ENCODE measurements around the gene KIAA0232. TPM values are rescaled to one million over a fixed set of nuclear protein-coding genes. Genes with fewer than 3 reads are reported as not detected.

The KIAA0232 gene
- total and polyA plus RNA-seq, 10 of the 15 experiments (the other 5 are each of a cell fraction or from before 2014, with no cell fraction given), result 2.8 to 15.1 (median 10.8) TPM

DNA sequence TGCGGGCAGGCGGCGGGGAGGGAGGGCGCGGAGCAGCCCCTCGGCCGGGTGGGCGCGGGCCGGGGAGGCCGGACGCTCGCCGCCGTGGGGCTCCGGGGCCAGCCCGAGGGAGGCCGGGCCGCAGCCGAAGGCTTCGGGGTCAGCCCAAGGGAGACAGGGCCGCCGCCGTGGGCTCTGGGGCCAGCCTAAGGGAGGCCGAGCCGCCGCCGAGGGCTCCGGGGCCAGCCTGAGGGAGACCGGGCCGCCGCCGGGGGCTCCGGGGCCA is 251 bp downstream of the KIAA0232 start:
- Histone ChIP-seq H3K4me1 (ENCODE audit: control insufficient read depth, insufficient read depth, low read length) (peaks cover 7% of the 10 kb centered on the region; the same call in 1 of the 2 replicates), H3K4me3 (peak overlapping the region; percentile 84), H3K4me2 (ENCODE audit: control insufficient read depth, insufficient read depth) (peak overlapping the region; percentile 46; the same call in 1 of the 2 replicates), H3K79me2 (ENCODE audit: control insufficient read depth, insufficient read depth, low read length) (peaks cover 29% of the 10 kb centered on the region), H3K9me3 (replicated peaks; ENCODE audit: control insufficient read depth, insufficient read depth, low read length) (no peaks in the 10 kb centered on the region), H4K20me1 (ENCODE audit: control insufficient read depth, insufficient read depth) (no peaks in the 10 kb centered on the region), H3K27ac (ENCODE audit: control insufficient read depth, insufficient read depth) (peak overlapping the region; percentile 88), H3K9ac (ENCODE audit: control insufficient read depth, insufficient read depth, low read length) (peak overlapping the region; percentile 84), H3K27me3 (replicated peaks in 1 of 2; ENCODE audit: control insufficient read depth in 2 of 2, insufficient read depth in 2 of 2, low read length in 1 of 2) (no peaks in the 10 kb centered on the region), H2AFZ (ENCODE audit: control insufficient read depth, low read depth, low read length) (peak overlapping the region; percentile 45), H3K36me3 (ENCODE audit: control insufficient read depth in 2 of 2, insufficient read depth in 2 of 2, low read length in 1 of 2) (no peaks in the 10 kb centered on the region)
- DNase-seq (ENCODE audit: low read depth, low spot score) (no peak), ATAC-seq (peak; percentile 26), FAIRE-seq (no peak)
- TF ChIP-seq POLR2AphosphoS5 (IDR thresholded peaks at IDR 0.05; ENCODE audit: low read length) (0 out of 2 replicates have a peak, but pooled peaks have one; percentile 5), MEF2B (IDR thresholded peaks at IDR 0.05; ENCODE audit: partially characterized antibody, poor library complexity, severe bottlenecking) (no peak)
- ChIA-PET SMC1A (ENCODE audit: uncharacterized antibody, unreplicated experiment) (interaction anchor here (1.2 to 4.7 kb wide), 3 partner anchors 62 to 90 kb away, joined by 3 to 47 read pairs (median 21); no protein-coding TSS in a partner anchor), CTCF (interaction anchor here (1.4 to 19.6 kb wide), 2 partner anchors 11 to 90 kb away, joined by 3 to 300 read pairs; no protein-coding TSS in a partner anchor), POLR2A (interaction anchor here (1.0 to 1.3 kb wide), 2 partner anchors 90 to 93 kb away, joined by 3 read pairs; no protein-coding TSS in a partner anchor), RAD21 (ENCODE audit: unreplicated experiment) (interaction anchor here (1.1 to 6.1 kb wide), 5 partner anchors 43 to 142 kb away, joined by 3 to 32 read pairs (median 4); partner anchors contain the start of gene MRFAP1)
- no TSS peak for BruUV-seq (replicated peaks)
- WGBS (ENCODE audit: insufficient coverage, insufficient replicate concordance, low lambda C conversion rate, missing lambda C conversion rate), result under 1% methylated on average over 34 of the region's 34 CpGs
- in situ Hi-C loops (cut with MboI) (no loop called here), intact Hi-C loops (cut with micrococcal nuclease; ENCODE audit: unreplicated experiment) (loop anchor here (2.0 to 10.0 kb wide), 4 partner anchors 66 to 285 kb away; partner anchors contain the start of genes BLOC1S4 and GRPEL1)

DNA sequence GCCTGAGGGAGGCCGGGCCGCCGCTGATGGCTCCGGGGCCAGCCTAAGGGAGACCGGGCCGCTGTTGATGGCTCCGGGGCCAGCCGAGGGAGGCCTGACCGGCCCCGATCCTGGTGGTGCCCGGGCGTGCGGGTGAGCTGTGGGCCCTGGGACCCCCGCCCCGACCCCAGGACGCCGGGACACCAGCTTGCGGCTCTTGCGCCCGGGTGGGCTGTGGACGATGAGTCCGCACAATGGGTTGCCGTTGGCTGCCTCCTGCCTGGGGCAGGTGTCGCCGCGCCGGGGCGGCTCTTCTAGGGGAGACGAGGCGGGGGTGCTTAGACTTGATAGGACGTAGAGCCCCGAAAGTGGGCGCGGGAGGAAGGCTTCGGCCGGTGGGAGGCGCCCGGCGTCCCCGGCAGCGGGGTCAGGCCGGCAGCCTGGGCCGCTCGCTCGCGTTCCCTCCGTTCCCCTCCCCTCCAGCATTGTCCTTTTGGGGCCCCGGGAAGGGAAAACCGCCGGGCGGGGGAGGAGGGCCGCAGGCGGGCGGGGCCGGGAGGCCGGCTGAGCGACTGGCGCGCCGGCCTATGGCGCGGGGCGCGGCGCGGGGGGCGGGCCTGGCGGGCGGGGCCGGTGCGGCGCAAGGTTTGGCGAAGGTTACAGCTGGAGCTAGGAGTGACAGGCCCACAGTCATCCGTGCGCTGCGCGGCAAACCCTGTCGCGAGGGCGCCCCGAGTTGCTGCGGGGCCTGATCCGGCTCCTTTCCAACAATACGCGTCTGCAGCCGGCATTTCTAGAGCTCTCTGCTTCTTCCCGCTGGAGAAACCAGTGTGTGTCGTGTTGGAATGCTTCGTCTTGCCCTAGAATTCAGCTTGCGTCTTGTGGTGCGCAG is 819 bp downstream of the KIAA0232 start:
- no TSS peak for BruUV-seq (replicated peaks)
- peak overlapping the region; percentile 88 for H3K27ac ChIP-seq (ENCODE audit: control insufficient read depth, insufficient read depth)
- H3K4me2 ChIP-seq (ENCODE audit: control insufficient read depth, insufficient read depth), result peak overlapping the region; percentile 70
- peak; percentile 87 for ATAC-seq
- peak overlapping the region; percentile 61 for H2AFZ ChIP-seq (ENCODE audit: control insufficient read depth, low read depth, low read length)
- SMC1A ChIA-PET (ENCODE audit: uncharacterized antibody, unreplicated experiment), result interaction anchor here (0.6 to 4.7 kb wide), 13 partner anchors 8 to 108 kb away, joined by 3 to 47 read pairs (median 8); partner anchors contain the start of gene MRFAP1L1
- peak overlapping the region; percentile 84 for H3K9ac ChIP-seq (ENCODE audit: control insufficient read depth, insufficient read depth, low read length)
- 0 out of 2 replicates have a peak, but pooled peaks cover 6% of the 10 kb centered on the region for H3K4me1 ChIP-seq (ENCODE audit: control insufficient read depth, insufficient read depth, low read length)
- peak overlapping the region; percentile 89 for H3K4me3 ChIP-seq
- 3% methylated on average over 76 of the region's 91 CpGs for WGBS (ENCODE audit: insufficient coverage, insufficient replicate concordance, low lambda C conversion rate, missing lambda C conversion rate)
- CTCF ChIA-PET, result interaction anchor here (0.9 to 19.6 kb wide), 10 partner anchors 10 to 89 kb away, joined by 3 to 300 read pairs (median 4); no protein-coding TSS in a partner anchor
- RAD21 ChIA-PET (ENCODE audit: unreplicated experiment), result interaction anchor here (0.7 to 6.1 kb wide), 13 partner anchors 10 to 288 kb away, joined by 3 to 32 read pairs (median 4); partner anchors contain the start of gene MRFAP1
- H3K79me2 ChIP-seq (ENCODE audit: control insufficient read depth, insufficient read depth, low read length), result peaks cover 33% of the 10 kb centered on the region
- no peaks in the 10 kb centered on the region for H3K36me3 ChIP-seq (ENCODE audit: control insufficient read depth in 2 of 2, insufficient read depth in 2 of 2, low read length in 1 of 2)
- POLR2A ChIA-PET, result interaction anchor here (0.7 to 2.8 kb wide), 9 partner anchors 7 to 93 kb away, joined by 3 to 17 read pairs (median 3); partner anchors contain the start of gene MRFAP1L1
- H3K9me3 ChIP-seq (replicated peaks; ENCODE audit: control insufficient read depth, insufficient read depth, low read length), result no peaks in the 10 kb centered on the region
- H4K20me1 ChIP-seq (ENCODE audit: control insufficient read depth, insufficient read depth), result no peaks in the 10 kb centered on the region
- no peaks in the 10 kb centered on the region for H3K27me3 ChIP-seq (replicated peaks in 1 of 2; ENCODE audit: control insufficient read depth in 2 of 2, insufficient read depth in 2 of 2, low read length in 1 of 2)
- intact Hi-C loops (cut with micrococcal nuclease; ENCODE audit: unreplicated experiment), result loop anchor here (2.0 to 10.0 kb wide), 4 partner anchors 67 to 284 kb away; partner anchors contain the start of genes BLOC1S4 and GRPEL1
- FAIRE-seq, result peak; percentile 84
- peak; percentile 27 for DNase-seq (ENCODE audit: low read depth, low spot score)
- in situ Hi-C loops (cut with MboI), result no loop called here
- TF ChIP-seq SMC3 (IDR thresholded peaks at IDR 0.05; ENCODE audit: borderline replicate concordance, low read length), result peak; percentile 29; the same call in 1 of the 2 replicates
- TF ChIP-seq FOXM1 (IDR thresholded peaks at IDR 0.05; ENCODE audit: low read depth, low read length), result no peak
- no peak for TF ChIP-seq CEBPB (IDR thresholded peaks at IDR 0.05; ENCODE audit: borderline replicate concordance in 1 of 2, low read depth in 2 of 2, low read length in 2 of 2)
- 0 out of 4 replicates have a peak, but pooled peaks of 1 of the 2 experiments have one; percentile 31 for TF ChIP-seq BHLHE40 (IDR thresholded peaks at IDR 0.05; ENCODE audit: borderline replicate concordance in 1 of 2, low read depth in 2 of 2, low read length in 1 of 2)
- TF ChIP-seq, protein P1, sequence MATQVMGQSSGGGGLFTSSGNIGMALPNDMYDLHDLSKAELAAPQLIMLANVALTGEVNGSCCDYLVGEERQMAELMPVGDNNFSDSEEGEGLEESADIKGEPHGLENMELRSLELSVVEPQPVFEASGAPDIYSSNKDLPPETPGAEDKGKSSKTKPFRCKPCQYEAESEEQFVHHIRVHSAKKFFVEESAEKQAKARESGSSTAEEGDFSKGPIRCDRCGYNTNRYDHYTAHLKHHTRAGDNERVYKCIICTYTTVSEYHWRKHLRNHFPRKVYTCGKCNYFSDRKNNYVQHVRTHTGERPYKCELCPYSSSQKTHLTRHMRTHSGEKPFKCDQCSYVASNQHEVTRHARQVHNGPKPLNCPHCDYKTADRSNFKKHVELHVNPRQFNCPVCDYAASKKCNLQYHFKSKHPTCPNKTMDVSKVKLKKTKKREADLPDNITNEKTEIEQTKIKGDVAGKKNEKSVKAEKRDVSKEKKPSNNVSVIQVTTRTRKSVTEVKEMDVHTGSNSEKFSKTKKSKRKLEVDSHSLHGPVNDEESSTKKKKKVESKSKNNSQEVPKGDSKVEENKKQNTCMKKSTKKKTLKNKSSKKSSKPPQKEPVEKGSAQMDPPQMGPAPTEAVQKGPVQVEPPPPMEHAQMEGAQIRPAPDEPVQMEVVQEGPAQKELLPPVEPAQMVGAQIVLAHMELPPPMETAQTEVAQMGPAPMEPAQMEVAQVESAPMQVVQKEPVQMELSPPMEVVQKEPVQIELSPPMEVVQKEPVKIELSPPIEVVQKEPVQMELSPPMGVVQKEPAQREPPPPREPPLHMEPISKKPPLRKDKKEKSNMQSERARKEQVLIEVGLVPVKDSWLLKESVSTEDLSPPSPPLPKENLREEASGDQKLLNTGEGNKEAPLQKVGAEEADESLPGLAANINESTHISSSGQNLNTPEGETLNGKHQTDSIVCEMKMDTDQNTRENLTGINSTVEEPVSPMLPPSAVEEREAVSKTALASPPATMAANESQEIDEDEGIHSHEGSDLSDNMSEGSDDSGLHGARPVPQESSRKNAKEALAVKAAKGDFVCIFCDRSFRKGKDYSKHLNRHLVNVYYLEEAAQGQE (IDR thresholded peaks at IDR 0.05; ENCODE audit: low read depth, low read length), result no peak
- peak; percentile 80 for TF ChIP-seq NFYB (IDR thresholded peaks at IDR 0.05; ENCODE audit: insufficient read depth, low read depth, low read length)
- TF ChIP-seq, protein P2, sequence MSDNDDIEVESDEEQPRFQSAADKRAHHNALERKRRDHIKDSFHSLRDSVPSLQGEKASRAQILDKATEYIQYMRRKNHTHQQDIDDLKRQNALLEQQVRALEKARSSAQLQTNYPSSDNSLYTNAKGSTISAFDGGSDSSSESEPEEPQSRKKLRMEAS (IDR thresholded peaks at IDR 0.05; ENCODE audit: low read depth, low read length), result no peak

Measured in GM12878 (cell line).